HCT116 (cell line): ENCODE measurements around the gene SUPT4H1. TPM values are rescaled to one million over a fixed set of nuclear protein-coding genes. Genes with fewer than 3 reads are reported as not detected.

ENCODE experiments used
- ATAC-seq: fragments of 200-7000 bp; cut with Tn5 transposase; 2 replicates; pipeline ENCODE4 v1.9.1; 2020; ENCODE audit warnings: mild to moderate bottlenecking, moderate library complexity
- BruUV-seq: library from RNA; stranded (reverse); fragments of 400-500 nt; replicated peaks from 2 replicates; lab custom pipeline; 2021; lab: Mats Ljungman, UMichigan
- CTCF ChIA-PET: fragments of 300-600 bp; sonication (Branson Sonifier 250); formaldehyde crosslinking; loops from one replicate; lab custom pipeline; 2021; ENCODE audit warnings: antibody characterized with exemption; lab: Charles Lee
- POLR2A ChIA-PET: fragments of 300-600, 350-600 bp; sonication (Branson Sonifier 250); formaldehyde crosslinking; loops from one replicate; lab custom pipeline; 2021; ENCODE audit warnings: antibody characterized with exemption; lab: Charles Lee
- RAD21 ChIA-PET, 2 experiments: fragments of 300-600 bp; sonication (Branson Sonifier 250); formaldehyde crosslinking; loops; one replicate each; lab custom pipeline; 2023; ENCODE audit warnings: low total read pairs in 2 of 2; ENCODE audit not compliant: uncharacterized antibody in 2 of 2, unreplicated experiment in 2 of 2, low non-redundant PET in 1 of 2; lab: Charles Lee
- DNase-seq: peaks from one replicate; pipeline ENCODE4 v3.0.0-alpha.2; 2010; ENCODE audit warnings: low read depth, low spot score
- H2AFZ ChIP-seq: fragments of 200-600 bp; shearing (Covaris generic), sonication (generic); 2 replicates; pipeline ENCODE4 v1.6.1; 2017; ENCODE audit warnings: low read depth, mixed run types, mixed read lengths, antibody characterized with exemption, low read length; ENCODE audit not compliant: poor library complexity, severe bottlenecking
- H3K27ac ChIP-seq: 2 replicates; pipeline ENCODE4 v1.5.1; 2012; ENCODE audit warnings: low read depth, low read length
- H3K27me3 ChIP-seq: fragments of 200-600 bp; sonication (generic); 2 replicates; pipeline ENCODE4 v1.6.1; 2016; ENCODE audit warnings: mixed run types, low read length, mixed read lengths; ENCODE audit not compliant: insufficient read depth
- H3K36me3 ChIP-seq, 2 experiments: fragments of 200-500 bp in 1 of 2; fragments of 200-600 bp in 1 of 2; sonication (Bioruptor generic) in 1 of 2; sonication (generic) in 1 of 2; 2 replicates each; pipeline versions ENCODE4 v1.5.1 to v1.6.1; 2014 to 2016; ENCODE audit warnings: low read length in 2 of 2, inconsistent platforms in 1 of 2, mixed read lengths in 1 of 2, mixed run types in 1 of 2; ENCODE audit not compliant: insufficient read depth in 2 of 2, control insufficient read depth in 1 of 2
- H3K4me1 ChIP-seq, 2 experiments: fragments of 200-600 bp in 1 of 2; sonication (generic) in 1 of 2; 2 replicates each; pipeline versions ENCODE4 v1.5.1 to v1.6.1; 2012 to 2017; ENCODE audit warnings: low read length in 2 of 2, inconsistent platforms in 1 of 2, mild to moderate bottlenecking in 1 of 2, mixed read lengths in 1 of 2, mixed run types in 1 of 2, moderate library complexity in 1 of 2; ENCODE audit not compliant: insufficient read depth in 2 of 2, control insufficient read depth in 1 of 2
- H3K4me2 ChIP-seq: fragments of 200-600 bp; sonication (generic); 2 replicates; pipeline ENCODE4 v1.6.1; 2017; ENCODE audit warnings: mixed run types, low read length, mixed read lengths
- H3K4me3 ChIP-seq, 2 experiments: fragments of 200-600 bp in 1 of 2; sonication (generic) in 1 of 2; replicated peaks in 1 of 2; 2 replicates each; pipeline ENCODE4 v1.5.1; 2011 to 2016; ENCODE audit warnings: low read length in 2 of 2, control low read depth in 1 of 2, low read depth in 1 of 2, mild to moderate bottlenecking in 1 of 2, mixed read lengths in 1 of 2, mixed run types in 1 of 2
- H3K79me2 ChIP-seq: fragments of 200-600 bp; sonication (generic); 2 replicates; pipeline ENCODE4 v1.6.1; 2017; ENCODE audit warnings: mild to moderate bottlenecking, mixed run types, low read length, moderate library complexity, mixed read lengths; ENCODE audit not compliant: insufficient read depth
- H3K9ac ChIP-seq: fragments of 200-600 bp; sonication (generic); 2 replicates; pipeline ENCODE4 v1.6.1; 2016; ENCODE audit warnings: low read length, mixed read lengths
- H3K9me2 ChIP-seq: fragments of 200-600 bp; sonication (generic), shearing (Covaris generic); 2 replicates; pipeline ENCODE4 v1.6.1; 2017; ENCODE audit warnings: mixed run types, mild to moderate bottlenecking, moderate library complexity; ENCODE audit not compliant: insufficient read depth
- H3K9me3 ChIP-seq, 2 experiments: fragments of 200-500 bp in 1 of 2; fragments of 200-600 bp in 1 of 2; sonication (Bioruptor generic) in 1 of 2; sonication (generic) in 1 of 2; 2 replicates each; pipeline ENCODE4 v1.6.1; 2014 to 2017; ENCODE audit warnings: low read length in 2 of 2, mixed read lengths in 2 of 2, inconsistent platforms in 1 of 2, low read depth in 1 of 2, mild to moderate bottlenecking in 1 of 2, mixed run types in 1 of 2, moderate library complexity in 1 of 2; ENCODE audit not compliant: control insufficient read depth in 1 of 2, insufficient read depth in 1 of 2
- H4K20me1 ChIP-seq: fragments of 200-600 bp; sonication (generic), shearing (Covaris generic); 2 replicates; pipeline ENCODE4 v1.6.1; 2017; ENCODE audit warnings: mixed run types, mild to moderate bottlenecking, moderate library complexity; ENCODE audit not compliant: insufficient read depth
- ATF3 ChIP-seq: IDR thresholded peaks from 2 replicates; pipeline ENCODE4 v1.6.1; 2012
- ELF1 ChIP-seq: IDR thresholded peaks from 2 replicates; pipeline ENCODE4 v1.6.1; 2012; ENCODE audit warnings: low read depth, borderline replicate concordance
- JUND ChIP-seq: IDR thresholded peaks from 2 replicates; pipeline ENCODE4 v1.6.1; 2012
- POLR2AphosphoS5 ChIP-seq: IDR thresholded peaks from 2 replicates; pipeline ENCODE4 v1.6.1; 2011; ENCODE audit warnings: mild to moderate bottlenecking, low read depth, low read length, moderate library complexity
- SIN3A ChIP-seq: IDR thresholded peaks from 2 replicates; pipeline ENCODE4 v1.6.1; 2012; ENCODE audit warnings: low read depth
- SP1 ChIP-seq: IDR thresholded peaks from 2 replicates; pipeline ENCODE4 v1.6.1; 2012; ENCODE audit warnings: low read depth
- SRF ChIP-seq: IDR thresholded peaks from 2 replicates; pipeline ENCODE4 v1.6.1; 2012; ENCODE audit warnings: low read depth
- TCF7L2 ChIP-seq: IDR thresholded peaks from 2 replicates; pipeline ENCODE4 v1.7.0; 2011; ENCODE audit warnings: borderline replicate concordance, inconsistent platforms; ENCODE audit not compliant: insufficient read depth, insufficient read length; ENCODE audit errors: extremely low read depth
- YY1 ChIP-seq: IDR thresholded peaks from 2 replicates; pipeline ENCODE4 v1.6.1; 2011; ENCODE audit warnings: low read length, low read depth, moderate library complexity, mild to moderate bottlenecking; ENCODE audit not compliant: insufficient replicate concordance; ENCODE audit errors: extremely low read depth
- ZBTB33 ChIP-seq: IDR thresholded peaks from 2 replicates; pipeline ENCODE4 v1.6.1; 2011; ENCODE audit warnings: mild to moderate bottlenecking, low read length, moderate library complexity; ENCODE audit not compliant: insufficient replicate concordance; ENCODE audit errors: extremely low read depth
- intact Hi-C: fragments of 100-400 bp; cut with micrococcal nuclease; formaldehyde crosslinking; loops from 2 replicates; pipeline ENCODE4 v1.10.0; 2022
- total RNA-seq: library from RNA; stranded (reverse); gene quantifications from one replicate; pipeline ENCODE4 v1.2.1, GENCODE V29; 2021; ENCODE audit not compliant: unreplicated experiment
- TF ChIP-seq, protein P1 (sequence below), 3 experiments: fragments of 200-600 bp in 1 of 3; sonication (generic) in 1 of 3; IDR thresholded peaks in 2 of 3; conservative IDR thresholded peaks in 1 of 3; 2 replicates each; pipeline ENCODE4 v1.5.1; 2012 to 2017; ENCODE audit warnings: low read depth in 2 of 3, low read length in 2 of 3, antibody characterized with exemption in 1 of 3, borderline replicate concordance in 1 of 3, control low read depth in 1 of 3, mild to moderate bottlenecking in 1 of 3, mixed read lengths in 1 of 3, mixed run types in 1 of 3, moderate library complexity in 1 of 3; ENCODE audit not compliant: insufficient read depth in 1 of 3
- TF ChIP-seq, protein P2 (sequence below): IDR thresholded peaks from 2 replicates; pipeline ENCODE4 v1.6.1; 2012; ENCODE audit warnings: low read depth

SUPT4H1 gene
- total RNA-seq, 1 experiment from 2014 or later, result 118 TPM

GRCh38 chr17:58358408-58359172 is 6.6 kb upstream of the SUPT4H1 start:
- CTCF ChIA-PET, result no interaction called here
- Histone ChIP-seq H3K36me3 (peaks cover 36 to 79% of the 10 kb centered on the region in 2 experiments; a peak in 3 of 4 replicates), H3K4me3 (no peak overlapping the region), H3K27ac (no peak overlapping the region; the same call in 1 of the 2 replicates), H3K79me2 (peaks cover 10% of the 10 kb centered on the region; the same call in 1 of the 2 replicates), H3K4me1 (peaks cover 3% of the 10 kb centered on the region in 2 experiments; a peak in 3 of 4 replicates), H3K4me2 (no peak overlapping the region), H3K9ac (no peak overlapping the region), H3K27me3 (no peaks in the 10 kb centered on the region), H3K9me3 (no peaks in the 10 kb centered on the region), H2AFZ (no peak overlapping the region), H3K9me2 (no peaks in the 10 kb centered on the region), H4K20me1 (no peaks in the 10 kb centered on the region)
- intact Hi-C loops, result no loop called here
- RAD21 ChIA-PET, result no interaction called here
- no peak for ATAC-seq
- POLR2A ChIA-PET, result no interaction called here
- BruUV-seq, result no TSS peak
- TF ChIP-seq SRF, result no peak
- no peak for TF ChIP-seq ZBTB33
- no peak for TF ChIP-seq ELF1
- TF ChIP-seq, protein P1, sequence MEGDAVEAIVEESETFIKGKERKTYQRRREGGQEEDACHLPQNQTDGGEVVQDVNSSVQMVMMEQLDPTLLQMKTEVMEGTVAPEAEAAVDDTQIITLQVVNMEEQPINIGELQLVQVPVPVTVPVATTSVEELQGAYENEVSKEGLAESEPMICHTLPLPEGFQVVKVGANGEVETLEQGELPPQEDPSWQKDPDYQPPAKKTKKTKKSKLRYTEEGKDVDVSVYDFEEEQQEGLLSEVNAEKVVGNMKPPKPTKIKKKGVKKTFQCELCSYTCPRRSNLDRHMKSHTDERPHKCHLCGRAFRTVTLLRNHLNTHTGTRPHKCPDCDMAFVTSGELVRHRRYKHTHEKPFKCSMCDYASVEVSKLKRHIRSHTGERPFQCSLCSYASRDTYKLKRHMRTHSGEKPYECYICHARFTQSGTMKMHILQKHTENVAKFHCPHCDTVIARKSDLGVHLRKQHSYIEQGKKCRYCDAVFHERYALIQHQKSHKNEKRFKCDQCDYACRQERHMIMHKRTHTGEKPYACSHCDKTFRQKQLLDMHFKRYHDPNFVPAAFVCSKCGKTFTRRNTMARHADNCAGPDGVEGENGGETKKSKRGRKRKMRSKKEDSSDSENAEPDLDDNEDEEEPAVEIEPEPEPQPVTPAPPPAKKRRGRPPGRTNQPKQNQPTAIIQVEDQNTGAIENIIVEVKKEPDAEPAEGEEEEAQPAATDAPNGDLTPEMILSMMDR (IDR thresholded peaks at IDR 0.05 in 2 of 3, conservative IDR thresholded peaks at IDR 0.05 in 1 of 3; ENCODE audit: borderline replicate concordance in 1 of 3, insufficient read depth in 1 of 3, low read depth in 2 of 3, low read length in 2 of 3), result no peak
- TF ChIP-seq TCF7L2, result no peak
- TF ChIP-seq, protein P2, sequence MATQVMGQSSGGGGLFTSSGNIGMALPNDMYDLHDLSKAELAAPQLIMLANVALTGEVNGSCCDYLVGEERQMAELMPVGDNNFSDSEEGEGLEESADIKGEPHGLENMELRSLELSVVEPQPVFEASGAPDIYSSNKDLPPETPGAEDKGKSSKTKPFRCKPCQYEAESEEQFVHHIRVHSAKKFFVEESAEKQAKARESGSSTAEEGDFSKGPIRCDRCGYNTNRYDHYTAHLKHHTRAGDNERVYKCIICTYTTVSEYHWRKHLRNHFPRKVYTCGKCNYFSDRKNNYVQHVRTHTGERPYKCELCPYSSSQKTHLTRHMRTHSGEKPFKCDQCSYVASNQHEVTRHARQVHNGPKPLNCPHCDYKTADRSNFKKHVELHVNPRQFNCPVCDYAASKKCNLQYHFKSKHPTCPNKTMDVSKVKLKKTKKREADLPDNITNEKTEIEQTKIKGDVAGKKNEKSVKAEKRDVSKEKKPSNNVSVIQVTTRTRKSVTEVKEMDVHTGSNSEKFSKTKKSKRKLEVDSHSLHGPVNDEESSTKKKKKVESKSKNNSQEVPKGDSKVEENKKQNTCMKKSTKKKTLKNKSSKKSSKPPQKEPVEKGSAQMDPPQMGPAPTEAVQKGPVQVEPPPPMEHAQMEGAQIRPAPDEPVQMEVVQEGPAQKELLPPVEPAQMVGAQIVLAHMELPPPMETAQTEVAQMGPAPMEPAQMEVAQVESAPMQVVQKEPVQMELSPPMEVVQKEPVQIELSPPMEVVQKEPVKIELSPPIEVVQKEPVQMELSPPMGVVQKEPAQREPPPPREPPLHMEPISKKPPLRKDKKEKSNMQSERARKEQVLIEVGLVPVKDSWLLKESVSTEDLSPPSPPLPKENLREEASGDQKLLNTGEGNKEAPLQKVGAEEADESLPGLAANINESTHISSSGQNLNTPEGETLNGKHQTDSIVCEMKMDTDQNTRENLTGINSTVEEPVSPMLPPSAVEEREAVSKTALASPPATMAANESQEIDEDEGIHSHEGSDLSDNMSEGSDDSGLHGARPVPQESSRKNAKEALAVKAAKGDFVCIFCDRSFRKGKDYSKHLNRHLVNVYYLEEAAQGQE, result no peak
- TF ChIP-seq JUND, result no peak
- TF ChIP-seq ATF3, result no peak
- no peak for TF ChIP-seq SP1
- no peak for TF ChIP-seq SIN3A
- TF ChIP-seq YY1, result no peak
- no peak for TF ChIP-seq POLR2AphosphoS5
- DNase-seq, result no peak
